ENCODE results near the gene C4orf51.
A peak's percentile ranks its signal among the peaks of the same experiment; 100 is the strongest.

C4orf51 gene

DNA sequence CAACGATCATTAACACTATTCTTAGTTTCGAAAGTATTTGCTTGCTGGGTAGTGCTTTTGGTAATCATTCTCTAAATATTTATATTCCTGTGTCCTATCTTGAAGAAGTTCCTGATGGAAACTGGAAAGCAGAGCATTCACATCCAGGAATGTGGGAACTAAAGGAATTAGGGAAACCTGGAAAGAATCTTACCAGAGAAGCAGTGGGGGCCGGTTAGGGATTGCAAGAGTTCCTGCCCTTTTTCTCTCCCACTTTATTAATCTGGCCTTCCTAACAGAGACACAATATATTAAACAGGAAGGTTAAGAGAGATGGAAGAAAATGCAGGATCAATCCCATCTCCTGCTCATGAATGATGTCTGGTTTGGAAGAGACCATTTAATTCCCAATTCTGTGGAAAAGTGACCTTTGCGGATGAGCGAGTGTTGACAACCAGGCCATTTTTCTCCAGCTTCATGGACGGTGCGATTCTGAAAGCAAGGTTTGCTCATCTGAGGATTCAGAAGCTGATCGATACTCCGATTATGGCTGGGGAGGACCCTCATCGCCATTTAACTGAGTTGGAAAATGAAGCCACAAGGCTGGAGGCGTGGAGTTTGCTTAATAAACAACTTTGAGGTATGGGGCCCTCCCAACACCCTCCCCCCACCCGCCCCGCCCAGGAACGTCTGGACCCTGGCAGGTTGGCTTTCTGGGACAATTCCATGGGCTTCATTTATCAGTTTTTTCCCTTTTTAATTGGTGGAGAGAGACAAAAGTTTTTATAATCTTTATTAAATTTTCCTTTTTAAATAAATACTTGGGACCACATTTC is 52.3 kb downstream of the C4orf51 start:
- Histone ChIP-seq H3K9me3 (no peaks in the 10 kb centered on the region), H3K36me3 (no peaks in the 10 kb centered on the region), H3K27me3 (no peaks in the 10 kb centered on the region), H3K27ac (peak overlapping the region; percentile 93 to 99), H3K4me3 (peak overlapping the region; percentile 59 to 71), H3K4me1 (peaks cover 0 to 49% (median 41%) of the 10 kb centered on the region in 4 donors)
- DNase-seq = no peak
- TF ChIP-seq, protein P1, sequence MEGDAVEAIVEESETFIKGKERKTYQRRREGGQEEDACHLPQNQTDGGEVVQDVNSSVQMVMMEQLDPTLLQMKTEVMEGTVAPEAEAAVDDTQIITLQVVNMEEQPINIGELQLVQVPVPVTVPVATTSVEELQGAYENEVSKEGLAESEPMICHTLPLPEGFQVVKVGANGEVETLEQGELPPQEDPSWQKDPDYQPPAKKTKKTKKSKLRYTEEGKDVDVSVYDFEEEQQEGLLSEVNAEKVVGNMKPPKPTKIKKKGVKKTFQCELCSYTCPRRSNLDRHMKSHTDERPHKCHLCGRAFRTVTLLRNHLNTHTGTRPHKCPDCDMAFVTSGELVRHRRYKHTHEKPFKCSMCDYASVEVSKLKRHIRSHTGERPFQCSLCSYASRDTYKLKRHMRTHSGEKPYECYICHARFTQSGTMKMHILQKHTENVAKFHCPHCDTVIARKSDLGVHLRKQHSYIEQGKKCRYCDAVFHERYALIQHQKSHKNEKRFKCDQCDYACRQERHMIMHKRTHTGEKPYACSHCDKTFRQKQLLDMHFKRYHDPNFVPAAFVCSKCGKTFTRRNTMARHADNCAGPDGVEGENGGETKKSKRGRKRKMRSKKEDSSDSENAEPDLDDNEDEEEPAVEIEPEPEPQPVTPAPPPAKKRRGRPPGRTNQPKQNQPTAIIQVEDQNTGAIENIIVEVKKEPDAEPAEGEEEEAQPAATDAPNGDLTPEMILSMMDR (IDR thresholded peaks at IDR 0.05) = no peak
- intact Hi-C loops (cut with DNase I; ENCODE audit: low total_unique reads) = no loop called here

DNA sequence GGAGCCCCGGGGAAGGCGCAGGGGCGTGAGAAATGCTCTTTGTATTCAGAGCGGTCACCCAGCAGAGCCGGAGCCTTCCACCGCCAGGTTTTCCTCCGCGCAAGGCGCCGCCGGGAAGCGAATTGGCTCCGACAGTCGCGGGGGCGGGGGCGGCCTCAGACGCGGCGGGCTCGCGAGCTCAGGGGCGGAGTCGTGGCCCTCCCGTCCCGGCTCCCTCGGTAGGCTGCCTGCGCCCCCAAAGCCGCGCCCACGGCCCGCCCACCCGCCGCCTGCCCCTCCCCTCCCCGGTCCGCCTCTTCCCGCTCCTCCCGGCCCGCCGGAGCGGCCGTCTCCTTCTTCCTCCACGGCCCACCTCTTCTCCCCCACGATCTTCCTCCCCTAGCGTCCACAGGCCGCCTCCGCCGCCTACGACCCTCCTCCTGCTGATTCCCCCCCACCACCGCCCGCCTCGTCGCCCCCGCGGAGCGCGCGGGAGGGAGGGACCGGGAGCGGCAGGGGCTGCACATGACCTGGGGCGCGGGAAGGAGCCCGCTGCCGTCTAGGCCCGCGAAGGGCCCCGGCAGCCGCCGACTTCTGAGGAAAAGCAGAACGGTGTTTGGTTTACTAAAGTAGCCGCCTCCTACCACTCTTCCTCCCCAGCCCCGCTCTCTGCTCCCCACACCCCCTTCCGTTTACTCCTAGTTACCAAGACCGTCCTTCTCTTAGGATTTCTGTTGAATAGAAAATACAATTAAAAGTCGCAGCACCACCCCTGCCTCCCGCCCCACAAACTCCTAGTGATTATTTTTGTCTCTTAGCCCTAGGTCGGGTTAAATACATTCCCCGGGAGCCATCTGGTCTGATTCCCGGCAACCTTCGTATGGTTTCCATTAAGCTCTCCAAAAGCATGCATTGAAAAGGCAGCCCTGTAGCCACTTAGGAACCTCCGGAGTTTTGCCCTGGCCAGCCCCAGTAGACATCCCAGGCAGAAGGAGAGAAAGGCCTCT is 53.2 kb downstream of the C4orf51 start:
- TF ChIP-seq, protein P1 (IDR thresholded peaks at IDR 0.05) = peak in 1 of 2 experiments; percentile 9
- Histone ChIP-seq H3K36me3 (no peaks in the 10 kb centered on the region), H3K4me1 (peaks cover 0 to 52% (median 41%) of the 10 kb centered on the region in 4 donors), H3K27ac (peak overlapping the region; percentile 93 to 99), H3K27me3 (no peaks in the 10 kb centered on the region), H3K4me3 (peak overlapping the region; percentile 59 to 71), H3K9me3 (no peaks in the 10 kb centered on the region)
- peak; percentile 93 to 98 for DNase-seq
- intact Hi-C loops (cut with DNase I; ENCODE audit: low total_unique reads) = no loop called here

DNA sequence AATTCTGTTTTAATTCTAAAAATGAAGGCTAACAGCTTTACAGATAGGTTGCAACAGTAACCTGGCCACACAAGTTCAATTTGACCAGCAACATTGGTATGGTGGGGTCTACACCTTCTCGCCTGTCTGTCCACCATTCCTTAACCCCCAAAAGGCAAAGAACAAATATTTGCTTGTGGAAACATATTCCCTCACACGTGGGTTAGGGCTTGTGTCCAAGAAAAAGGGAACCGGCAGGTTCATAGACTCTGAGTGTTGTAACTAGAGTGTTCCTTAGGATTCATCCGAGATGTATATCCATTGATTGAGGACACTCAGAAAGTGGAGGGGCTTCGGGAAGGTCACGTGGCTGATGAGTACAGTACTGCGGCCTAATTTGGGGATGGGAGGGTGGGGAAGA is 54.1 kb downstream of the C4orf51 start:
- TF ChIP-seq, protein P1 (IDR thresholded peaks at IDR 0.05) = no peak
- Histone ChIP-seq H3K36me3 (no peaks in the 10 kb centered on the region), H3K27ac (peak overlapping the region; percentile 93 to 99), H3K4me3 (peak overlapping the region; percentile 34 to 71), H3K4me1 (peaks cover 0 to 52% (median 41%) of the 10 kb centered on the region in 4 donors), H3K9me3 (no peaks in the 10 kb centered on the region), H3K27me3 (no peaks in the 10 kb centered on the region)
- intact Hi-C loops (cut with DNase I; ENCODE audit: low total_unique reads) = loop anchor here (2.0 kb wide), 1 partner anchor 115 kb away; the partner anchor contains the start of gene MMAA
- DNase-seq = no peak

DNA sequence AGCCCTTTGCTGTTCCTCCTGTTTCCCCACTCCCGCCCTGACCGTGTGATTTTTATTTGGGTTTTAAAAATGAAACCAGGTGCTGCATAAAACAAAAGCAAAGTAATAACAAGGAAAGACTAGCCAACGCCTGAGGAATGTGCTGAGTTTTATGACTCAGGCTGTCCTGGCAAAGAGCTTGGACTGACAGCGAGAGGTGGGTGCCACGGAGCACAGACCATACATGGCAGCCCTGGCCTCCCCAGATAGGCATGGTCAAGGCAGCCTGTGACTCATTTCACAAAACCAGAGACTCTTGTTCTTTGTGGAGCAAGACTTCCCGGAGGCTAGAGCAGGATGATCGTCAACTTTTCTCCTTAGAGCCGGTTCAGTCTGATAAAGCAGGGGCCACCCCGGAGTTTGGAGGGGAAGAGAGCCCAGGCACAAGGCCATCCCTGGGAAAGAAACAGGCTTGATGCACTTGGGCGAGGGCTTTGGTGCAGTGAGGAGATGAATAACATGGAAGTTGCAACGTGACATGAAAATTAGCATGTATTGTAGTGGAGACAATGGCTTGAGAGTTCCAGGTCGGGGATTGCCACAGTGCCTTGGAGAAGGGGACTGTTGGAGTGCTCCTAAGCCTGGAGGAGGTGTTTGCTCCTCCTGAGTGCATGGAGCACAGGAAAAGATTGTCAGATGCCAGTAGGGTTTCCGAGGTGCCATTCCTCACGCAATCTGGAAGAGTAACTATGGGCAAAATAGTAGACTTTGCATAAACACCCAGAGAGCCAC is 54.8 kb downstream of the C4orf51 start:
- no peaks in the 10 kb centered on the region for H3K27me3 ChIP-seq
- H3K27ac ChIP-seq = peak overlapping the region; percentile 93 to 99
- TF ChIP-seq, protein P1 (IDR thresholded peaks at IDR 0.05) = no peak
- H3K4me1 ChIP-seq = peaks cover 0 to 52% (median 41%) of the 10 kb centered on the region in 4 donors
- intact Hi-C loops (cut with DNase I; ENCODE audit: low total_unique reads) = loop anchor here (2.0 to 5.0 kb wide), 2 partner anchors 116 to 203 kb away; partner anchors contain the start of genes MMAA and ZNF827
- peak overlapping the region; percentile 34 to 71 for H3K4me3 ChIP-seq
- peak; percentile 85 to 95 for DNase-seq
- H3K9me3 ChIP-seq = no peaks in the 10 kb centered on the region
- H3K36me3 ChIP-seq = no peaks in the 10 kb centered on the region

DNA sequence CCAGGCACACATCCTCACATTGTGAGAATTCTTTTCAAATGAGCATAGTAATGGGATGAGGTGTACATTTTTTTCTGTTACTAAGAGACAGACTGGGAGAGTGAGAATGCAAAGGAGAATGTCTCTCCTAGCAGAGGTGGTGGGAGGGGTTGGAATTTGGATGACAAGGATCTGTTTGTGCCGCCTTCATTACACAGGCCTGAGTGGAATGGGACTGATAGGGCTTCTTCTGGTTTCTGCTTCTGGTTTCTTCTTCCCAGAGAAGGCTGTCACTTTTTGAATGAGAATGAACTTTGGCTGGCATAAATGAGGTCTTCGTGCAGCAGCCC is 55.4 kb downstream of the C4orf51 start:
- H3K4me3 ChIP-seq = peak overlapping the region in 1 of 2 donors; percentile 71
- no peaks in the 10 kb centered on the region for H3K36me3 ChIP-seq
- no peaks in the 10 kb centered on the region for H3K9me3 ChIP-seq
- no peaks in the 10 kb centered on the region for H3K27me3 ChIP-seq
- no peak for DNase-seq
- intact Hi-C loops (cut with DNase I; ENCODE audit: low total_unique reads) = loop anchor here (2.0 to 5.0 kb wide), 2 partner anchors 117 to 202 kb away; partner anchors contain the start of genes MMAA and ZNF827
- peaks cover 0 to 52% (median 41%) of the 10 kb centered on the region in 4 donors for H3K4me1 ChIP-seq
- TF ChIP-seq, protein P1 (IDR thresholded peaks at IDR 0.05) = no peak
- peak overlapping the region; percentile 93 to 99 for H3K27ac ChIP-seq

Measured in tibial artery (tissue), 4 donors.